ENCODE results near the gene ANO3.

DNA sequence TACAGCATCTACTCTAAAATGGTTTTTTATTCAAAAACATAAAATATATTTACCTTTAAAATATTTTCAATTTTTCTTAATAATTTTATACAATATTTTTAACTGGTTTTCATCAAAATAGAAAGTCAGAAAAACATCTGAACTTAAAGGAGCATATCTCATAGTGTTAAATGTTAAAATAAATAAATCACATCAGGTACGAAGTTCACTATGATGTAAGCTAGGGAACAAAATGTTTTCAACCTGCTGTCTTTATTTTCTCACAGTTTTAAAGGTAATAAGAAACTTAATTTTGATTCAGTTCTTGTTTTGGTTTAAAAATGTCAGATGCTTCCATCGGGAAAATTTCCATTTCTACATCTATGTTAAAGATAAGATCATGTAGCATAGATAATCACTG is 142.5 kb downstream of the ANO3 start:
- TF ChIP-seq POLR2AphosphoS5 (IDR thresholded peaks at IDR 0.05), result no peak
- TF ChIP-seq, protein P1, sequence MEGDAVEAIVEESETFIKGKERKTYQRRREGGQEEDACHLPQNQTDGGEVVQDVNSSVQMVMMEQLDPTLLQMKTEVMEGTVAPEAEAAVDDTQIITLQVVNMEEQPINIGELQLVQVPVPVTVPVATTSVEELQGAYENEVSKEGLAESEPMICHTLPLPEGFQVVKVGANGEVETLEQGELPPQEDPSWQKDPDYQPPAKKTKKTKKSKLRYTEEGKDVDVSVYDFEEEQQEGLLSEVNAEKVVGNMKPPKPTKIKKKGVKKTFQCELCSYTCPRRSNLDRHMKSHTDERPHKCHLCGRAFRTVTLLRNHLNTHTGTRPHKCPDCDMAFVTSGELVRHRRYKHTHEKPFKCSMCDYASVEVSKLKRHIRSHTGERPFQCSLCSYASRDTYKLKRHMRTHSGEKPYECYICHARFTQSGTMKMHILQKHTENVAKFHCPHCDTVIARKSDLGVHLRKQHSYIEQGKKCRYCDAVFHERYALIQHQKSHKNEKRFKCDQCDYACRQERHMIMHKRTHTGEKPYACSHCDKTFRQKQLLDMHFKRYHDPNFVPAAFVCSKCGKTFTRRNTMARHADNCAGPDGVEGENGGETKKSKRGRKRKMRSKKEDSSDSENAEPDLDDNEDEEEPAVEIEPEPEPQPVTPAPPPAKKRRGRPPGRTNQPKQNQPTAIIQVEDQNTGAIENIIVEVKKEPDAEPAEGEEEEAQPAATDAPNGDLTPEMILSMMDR (IDR thresholded peaks at IDR 0.05), result no peak

Measured in stomach (tissue), 4 donors.